Astrocyte (in vitro differentiated cells and primary cell): ENCODE data around the gene CIC. TPM values are rescaled to one million over a fixed set of nuclear protein-coding genes. Genes with fewer than 3 reads are reported as not detected.

Experiments
- DNase-seq: peaks from one replicate; pipeline ENCODE4 v3.0.0-alpha.2; 2010; ENCODE audit warnings: low read depth
- FAIRE-seq: peaks from 2 replicates; lab custom pipeline; 2011; peaks lifted over from hg19 to GRCh38; lab: Jason Lieb, UNC
- H2AFZ ChIP-seq: 2 replicates; pipeline ENCODE4 v1.6.0; 2012; ENCODE audit warnings: low read depth, low read length, inconsistent platforms
- H3K27ac ChIP-seq: 2 replicates; pipeline ENCODE4 v1.5.1; 2011; ENCODE audit warnings: low read depth, low read length, inconsistent platforms
- H3K27me3 ChIP-seq: 2 replicates; pipeline ENCODE4 v1.6.0; 2011; ENCODE audit warnings: low read length, inconsistent platforms; ENCODE audit not compliant: insufficient read depth
- H3K36me3 ChIP-seq: 2 replicates; pipeline ENCODE4 v1.5.1; 2011; ENCODE audit warnings: low read length, inconsistent platforms; ENCODE audit not compliant: insufficient read depth
- H3K4me1 ChIP-seq: 2 replicates; pipeline ENCODE4 v1.5.1; 2011; ENCODE audit warnings: low read length, inconsistent platforms; ENCODE audit not compliant: insufficient read depth
- H3K4me2 ChIP-seq: 2 replicates; pipeline ENCODE4 v1.6.0; 2012; ENCODE audit warnings: low read length, inconsistent platforms
- H3K4me3 ChIP-seq: 2 replicates; pipeline ENCODE4 v1.5.1; 2011; ENCODE audit warnings: low read depth, mild to moderate bottlenecking, low read length, inconsistent platforms; ENCODE audit not compliant: insufficient read depth
- H3K79me2 ChIP-seq: 2 replicates; pipeline ENCODE4 v1.6.0; 2012; ENCODE audit warnings: mild to moderate bottlenecking, low read length, inconsistent platforms; ENCODE audit not compliant: insufficient read depth
- H3K9ac ChIP-seq: 2 replicates; pipeline ENCODE4 v1.6.0; 2012; ENCODE audit warnings: mild to moderate bottlenecking, low read length, inconsistent platforms
- H3K9me3 ChIP-seq: 2 replicates; pipeline ENCODE4 v1.5.1; 2012; ENCODE audit warnings: low read depth, mild to moderate bottlenecking, low read length, inconsistent platforms; ENCODE audit not compliant: insufficient read depth
- H4K20me1 ChIP-seq: 2 replicates; pipeline ENCODE4 v1.6.0; 2012; ENCODE audit warnings: low read length, inconsistent platforms; ENCODE audit not compliant: insufficient read depth
- H3K27ac Mint-ChIP-seq: one replicate; pipeline ENCODE4 v1.8.0; 2021; ENCODE audit warnings: mild to moderate bottlenecking, mixed read lengths; ENCODE audit not compliant: unreplicated experiment
- H3K27me3 Mint-ChIP-seq: one replicate; pipeline ENCODE4 v1.8.0; 2021; ENCODE audit warnings: low read depth, mixed read lengths; ENCODE audit not compliant: unreplicated experiment
- H3K36me3 Mint-ChIP-seq: one replicate; pipeline ENCODE4 v1.8.0; 2021; ENCODE audit warnings: low read depth, mixed read lengths; ENCODE audit not compliant: unreplicated experiment
- H3K4me1 Mint-ChIP-seq: one replicate; pipeline ENCODE4 v1.8.0; 2021; ENCODE audit warnings: low read depth, mixed read lengths; ENCODE audit not compliant: unreplicated experiment
- H3K4me3 Mint-ChIP-seq: one replicate; pipeline ENCODE4 v1.8.0; 2021; ENCODE audit warnings: mild to moderate bottlenecking, moderate library complexity, mixed read lengths; ENCODE audit not compliant: unreplicated experiment
- H3K9me3 Mint-ChIP-seq: one replicate; pipeline ENCODE4 v1.8.0; 2021; ENCODE audit warnings: mild to moderate bottlenecking, mixed read lengths; ENCODE audit not compliant: unreplicated experiment
- CTCF ChIP-seq: IDR thresholded peaks from 2 replicates; pipeline ENCODE4 v1.5.1; 2011; ENCODE audit warnings: low read depth, mild to moderate bottlenecking, inconsistent platforms, low read length, moderate library complexity; ENCODE audit not compliant: insufficient read depth
- EZH2 ChIP-seq: IDR thresholded peaks from 2 replicates; pipeline ENCODE4 v1.6.1; 2012; ENCODE audit warnings: mild to moderate bottlenecking, low read length, inconsistent platforms; ENCODE audit not compliant: insufficient read depth
- total RNA-seq: library from RNA; stranded (reverse); gene quantifications from 2 replicates; pipeline ENCODE4 v1.2.1, GENCODE V29; 2021

Gene CIC
- total RNA-seq, 1 donor from 2014 or later: 78.5 TPM

GRCh38 chr19:42226886-42227285, 42.2 kb upstream of the CIC start:
- no peak overlapping the region for H2AFZ ChIP-seq
- peaks cover 35% of the 10 kb centered on the region for H3K36me3 ChIP-seq
- H3K27ac ChIP-seq: no peak overlapping the region
- Mint-ChIP-seq H3K9me3 (no peaks in the 10 kb centered on the region), H3K27me3 (no peaks in the 10 kb centered on the region), H3K27ac (peak overlapping the region; percentile 83), H3K4me3 (peak overlapping the region; percentile 11), H3K4me1 (peaks cover 24% of the 10 kb centered on the region), H3K36me3 (peaks cover 34% of the 10 kb centered on the region)
- H4K20me1 ChIP-seq: peaks cover 87% of the 10 kb centered on the region
- peak overlapping the region; percentile 15 for H3K9ac ChIP-seq
- DNase-seq (no peak), FAIRE-seq (no peak)
- peaks cover 2% of the 10 kb centered on the region for H3K9me3 ChIP-seq
- no peak overlapping the region for H3K4me3 ChIP-seq
- H3K4me1 ChIP-seq: peaks cover 8% of the 10 kb centered on the region
- no peak for TF ChIP-seq EZH2
- no peak for TF ChIP-seq CTCF
- H3K4me2 ChIP-seq: no peak overlapping the region
- H3K27me3 ChIP-seq: no peaks in the 10 kb centered on the region
- H3K79me2 ChIP-seq: peaks cover 76% of the 10 kb centered on the region

- Mint-ChIP-seq H3K27ac (no peak overlapping the region), H3K4me3 (no peak overlapping the region), H3K36me3 (peaks cover 34% of the 10 kb centered on the region)
These were observed 40.4 kb upstream of the CIC start for GRCh38 chr19:42228641-42229040.

More at GRCh38 chr19:42228641-42229040, 40.4 kb upstream of the CIC start:
- FAIRE-seq (no peak), DNase-seq (no peak)
- H3K4me3 ChIP-seq: no peak overlapping the region
- peaks cover 44% of the 10 kb centered on the region for H3K36me3 ChIP-seq
- H3K27me3 ChIP-seq: no peaks in the 10 kb centered on the region
- Mint-ChIP-seq H3K9me3 (no peaks in the 10 kb centered on the region), H3K27me3 (no peaks in the 10 kb centered on the region), H3K4me1 (peaks cover 15% of the 10 kb centered on the region)
- H3K4me1 ChIP-seq: peaks cover 8% of the 10 kb centered on the region
- no peak overlapping the region for H3K4me2 ChIP-seq
- no peak overlapping the region for H3K27ac ChIP-seq
- no peak overlapping the region for H2AFZ ChIP-seq
- no peak overlapping the region for H3K9ac ChIP-seq
- TF ChIP-seq EZH2 (no peak), CTCF (no peak)
- peaks cover 2% of the 10 kb centered on the region for H3K9me3 ChIP-seq
- H4K20me1 ChIP-seq: peaks cover 93% of the 10 kb centered on the region
- peaks cover 67% of the 10 kb centered on the region for H3K79me2 ChIP-seq
